NT2/D1 (cell line): ENCODE results near the gene DDX25.
"Not testable (repeated sequence)": the region's sequence is repeated elsewhere in the genome, so short reads cannot be mapped to it uniquely, and the experiment has no call there.

ENCODE experiments used
- DNase-seq: peaks from one replicate; pipeline ENCODE4 v3.0.0-alpha.2; 2011; ENCODE audit warnings: low read depth, low spot score
- H3K27me3 ChIP-seq: 2 replicates; pipeline ENCODE4 v1.6.0; 2011; ENCODE audit warnings: mild to moderate bottlenecking; ENCODE audit not compliant: insufficient read length, insufficient read depth
- H3K36me3 ChIP-seq: 2 replicates; pipeline ENCODE4 v1.6.1; 2011; ENCODE audit warnings: mild to moderate bottlenecking, low read length, mixed read lengths; ENCODE audit not compliant: insufficient read depth, insufficient read length
- H3K4me1 ChIP-seq: 2 replicates; pipeline ENCODE4 v1.5.1; 2011; ENCODE audit not compliant: insufficient read depth, insufficient read length
- H3K4me3 ChIP-seq: 2 replicates; pipeline ENCODE4 v1.5.1; 2011; ENCODE audit warnings: low read depth; ENCODE audit not compliant: insufficient read length
- H3K9ac ChIP-seq: 2 replicates; pipeline ENCODE4 v1.6.0; 2011; ENCODE audit warnings: low read depth; ENCODE audit not compliant: insufficient read length
- H3K9me3 ChIP-seq: 2 replicates; pipeline ENCODE4 v1.5.1; 2011; ENCODE audit warnings: mild to moderate bottlenecking, low read length; ENCODE audit not compliant: insufficient read depth
- SUZ12 ChIP-seq: IDR thresholded peaks from 2 replicates; pipeline ENCODE4 v1.6.1; 2011; ENCODE audit not compliant: insufficient read length, insufficient read depth; ENCODE audit errors: extremely low read depth
- YY1 ChIP-seq: IDR thresholded peaks from 2 replicates; pipeline ENCODE4 v1.6.1; 2011; ENCODE audit not compliant: insufficient read length, insufficient read depth
- ZNF274 ChIP-seq: IDR thresholded peaks from 2 replicates; pipeline ENCODE4 v1.6.1; 2011; ENCODE audit warnings: mild to moderate bottlenecking, low read depth, low read length

DDX25 gene

DNA sequence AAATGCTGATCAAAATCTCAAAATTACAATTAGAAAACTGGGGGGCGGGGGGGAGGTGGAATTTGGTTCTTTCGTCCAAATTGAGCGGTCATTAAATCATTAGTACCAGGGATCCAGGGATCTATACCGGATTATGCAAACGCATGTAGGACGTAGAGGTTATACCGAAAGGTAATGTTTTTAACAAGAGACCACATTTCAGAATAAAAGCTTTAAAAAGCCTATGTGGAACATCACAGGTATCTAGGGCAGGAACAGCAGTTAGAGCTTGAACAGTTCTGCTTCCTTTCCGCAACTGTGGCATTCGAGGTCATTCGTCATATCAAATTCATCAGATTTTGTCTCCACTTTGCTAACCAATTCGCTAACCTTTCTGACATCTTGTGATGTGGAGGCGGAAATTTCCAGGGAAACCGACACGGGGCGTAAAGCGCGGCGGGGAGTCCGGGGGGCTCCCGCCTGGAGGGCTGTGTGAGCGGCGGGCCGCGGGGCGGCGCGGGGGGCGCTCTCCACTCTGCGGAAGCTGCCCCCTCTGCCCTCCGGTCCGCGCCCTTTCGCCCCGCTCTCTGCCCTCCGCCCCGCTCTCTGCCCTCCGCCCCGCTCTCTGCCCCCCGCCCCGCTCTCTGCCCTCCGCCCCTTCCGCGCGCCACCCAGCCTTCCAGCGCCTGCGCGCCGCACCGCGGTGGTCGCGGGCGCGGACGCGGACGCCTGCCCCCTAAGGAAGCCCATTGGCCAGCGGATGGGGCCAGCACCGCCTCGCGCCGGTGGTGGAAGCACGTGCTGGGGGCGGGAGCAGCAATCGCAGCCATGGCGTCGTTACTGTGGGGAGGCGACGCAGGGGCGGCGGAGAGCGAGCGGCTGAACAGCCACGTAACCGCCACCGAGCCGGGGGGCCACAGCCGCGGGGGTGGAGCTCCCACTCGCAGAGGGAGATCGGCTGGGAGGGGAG lies at the start of gene DDX25:
DDX25 (plus strand) TSS at position 798 of the 949 bp plus-strand sequence; CDS start at position 808, 10 bp downstream.
- Histone ChIP-seq H3K36me3 (peaks cover 14% of the 10 kb centered on the region), H3K9me3 (peaks cover 6% of the 10 kb centered on the region; the same call in 1 of the 2 replicates), H3K27me3 (peaks cover 12% of the 10 kb centered on the region), H3K4me1 (no peaks in the 10 kb centered on the region), H3K9ac (peak within 1 kb of the TSS; percentile 64), H3K4me3 (peak within 1 kb of the TSS; percentile 45)
- peak; percentile 50 for DNase-seq
- TF ChIP-seq SUZ12: no peak
- no peak for TF ChIP-seq YY1
- no peak for TF ChIP-seq ZNF274

DNA sequence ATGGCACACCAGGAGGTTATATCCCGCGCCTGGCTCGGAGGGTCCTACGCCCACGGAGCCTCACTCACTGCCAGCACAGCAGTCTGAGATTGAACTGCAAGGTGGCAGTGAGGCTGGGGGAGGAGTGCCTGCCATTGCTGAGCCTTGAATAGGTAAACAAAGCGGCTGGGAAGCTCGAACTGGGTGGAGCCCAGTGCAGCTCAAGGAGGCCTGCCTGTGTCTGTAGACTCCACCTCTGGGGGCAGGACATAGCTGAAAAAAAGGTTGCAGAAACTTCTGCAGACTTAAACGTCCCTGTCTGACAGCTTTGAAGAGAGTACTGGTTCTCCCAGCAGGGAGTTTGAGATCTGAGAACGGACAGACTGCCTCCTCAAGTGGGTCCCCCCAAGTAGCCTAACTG lies 46.6 kb upstream of the DDX25 start:
- not testable (repeated sequence) for H3K4me3 ChIP-seq, DNase-seq, H3K4me1 ChIP-seq, H3K9me3 ChIP-seq, H3K36me3 ChIP-seq, H3K9ac ChIP-seq, H3K27me3 ChIP-seq

DNA sequence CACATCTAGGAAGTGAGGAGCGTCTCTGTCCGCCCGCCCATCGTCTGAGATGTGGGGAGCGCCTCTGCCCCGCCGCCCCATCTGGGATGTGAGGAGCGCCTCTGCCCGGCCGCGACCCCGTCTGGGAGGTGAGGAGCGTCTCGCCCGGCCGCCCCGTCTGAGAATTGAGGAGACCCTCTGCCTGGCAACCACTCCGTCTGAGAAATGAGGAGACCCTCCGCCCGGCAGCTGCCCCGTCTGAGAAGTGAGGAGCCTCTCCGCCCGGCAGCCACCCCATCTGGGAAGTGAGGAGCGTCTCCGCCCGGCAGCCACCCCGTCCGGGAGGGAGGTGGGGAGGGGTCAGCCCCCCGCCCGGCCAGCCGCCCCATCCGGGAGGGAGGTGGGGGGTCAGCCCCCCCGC lies 41.5 kb upstream of the DDX25 start:
- not testable (repeated sequence) for H3K4me3 ChIP-seq, H3K27me3 ChIP-seq, H3K9ac ChIP-seq, DNase-seq, H3K36me3 ChIP-seq, H3K9me3 ChIP-seq, H3K4me1 ChIP-seq

DNA sequence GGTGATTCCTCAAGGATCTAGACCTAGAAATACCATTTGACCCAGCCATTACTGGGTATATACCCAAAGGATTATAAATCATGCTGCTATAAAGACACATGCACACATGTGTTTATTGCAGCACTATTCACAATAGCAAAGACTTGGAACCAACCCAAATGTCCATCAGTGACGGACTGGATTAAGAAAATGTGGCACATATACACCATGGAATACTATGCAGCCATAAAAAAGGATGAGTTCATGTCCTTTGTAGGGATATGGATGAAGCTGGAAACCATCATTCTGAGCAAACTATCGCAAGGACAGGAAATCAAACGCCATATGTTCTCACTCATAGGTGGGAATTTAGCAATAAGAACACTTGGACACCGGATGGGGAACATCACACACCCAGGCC lies 39.0 kb upstream of the DDX25 start:
- not testable (repeated sequence) for H3K9ac ChIP-seq, DNase-seq, H3K36me3 ChIP-seq, H3K9me3 ChIP-seq, H3K4me1 ChIP-seq, H3K4me3 ChIP-seq, H3K27me3 ChIP-seq

DNA sequence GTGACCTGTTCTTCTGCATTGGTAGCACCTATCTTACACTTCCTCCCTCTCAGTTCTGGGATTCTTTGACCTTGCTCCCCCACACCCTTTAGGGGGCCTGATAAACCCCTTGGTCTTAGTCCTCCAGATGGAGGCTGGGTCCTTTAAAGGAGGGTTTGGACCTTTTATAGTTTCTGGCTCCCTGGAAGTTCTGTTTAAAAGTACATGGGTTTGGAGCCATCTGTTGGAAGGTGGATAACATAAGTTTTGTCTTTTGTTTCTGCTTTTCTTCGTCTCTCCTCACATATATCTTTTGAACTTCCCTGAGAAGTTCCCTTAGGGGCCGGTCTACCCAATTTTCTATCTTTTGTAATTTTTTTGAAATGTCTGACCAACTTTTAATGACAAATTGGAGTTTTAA lies 34.8 kb upstream of the DDX25 start:
- no peak for TF ChIP-seq ZNF274
- TF ChIP-seq SUZ12: no peak
- no peak for TF ChIP-seq YY1
- Histone ChIP-seq H3K4me1 (no peaks in the 10 kb centered on the region), H3K9me3 (peaks cover 17% of the 10 kb centered on the region; the same call in 1 of the 2 replicates), H3K9ac (no peak overlapping the region), H3K36me3 (peaks cover 3% of the 10 kb centered on the region), H3K27me3 (no peaks in the 10 kb centered on the region), H3K4me3 (no peak overlapping the region)
- no peak for DNase-seq

DNA sequence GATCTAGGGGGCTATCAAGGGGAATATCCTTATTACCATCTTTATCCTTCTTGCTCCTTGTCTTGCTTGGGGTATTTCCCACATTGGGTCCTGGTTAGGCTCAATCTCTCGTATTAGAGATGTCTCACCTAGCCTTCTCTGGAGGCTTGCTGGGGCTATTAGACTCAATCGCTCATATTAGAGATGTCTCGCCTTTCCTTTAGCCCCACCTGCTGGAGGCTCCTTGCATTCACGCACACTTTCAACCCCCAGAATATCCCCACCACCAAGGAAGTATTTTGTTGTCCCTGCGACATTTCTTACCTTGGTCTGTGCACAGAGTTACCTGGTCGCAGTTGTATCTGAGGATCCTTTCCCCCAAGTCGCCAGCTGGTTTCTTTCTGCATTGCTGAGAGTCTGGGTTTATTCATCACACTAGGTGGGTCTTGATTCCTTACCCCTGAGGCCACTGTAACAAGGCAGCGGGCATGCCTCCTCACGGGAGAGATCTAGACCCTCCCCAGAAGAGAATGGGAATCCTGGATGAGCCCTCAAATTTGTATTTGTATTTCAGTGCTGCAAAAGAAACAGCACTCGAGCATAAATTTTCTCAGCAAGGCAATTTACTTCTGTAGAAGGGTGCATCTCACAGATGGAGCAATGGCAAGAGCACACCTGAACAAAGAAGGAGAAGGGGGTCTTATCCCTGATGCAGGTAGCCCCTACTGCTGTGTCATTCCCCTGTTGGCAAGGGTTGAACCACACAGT lies 32.7 kb upstream of the DDX25 start:
- Histone ChIP-seq H3K4me1 (no peaks in the 10 kb centered on the region), H3K4me3 (no peak overlapping the region), H3K36me3 (peaks cover 3% of the 10 kb centered on the region), H3K27me3 (no peaks in the 10 kb centered on the region), H3K9me3 (peaks cover 17% of the 10 kb centered on the region; the same call in 1 of the 2 replicates), H3K9ac (no peak overlapping the region)
- peak; percentile 25 for DNase-seq
- TF ChIP-seq YY1: no peak
- TF ChIP-seq ZNF274: no peak
- TF ChIP-seq SUZ12: no peak

DNA sequence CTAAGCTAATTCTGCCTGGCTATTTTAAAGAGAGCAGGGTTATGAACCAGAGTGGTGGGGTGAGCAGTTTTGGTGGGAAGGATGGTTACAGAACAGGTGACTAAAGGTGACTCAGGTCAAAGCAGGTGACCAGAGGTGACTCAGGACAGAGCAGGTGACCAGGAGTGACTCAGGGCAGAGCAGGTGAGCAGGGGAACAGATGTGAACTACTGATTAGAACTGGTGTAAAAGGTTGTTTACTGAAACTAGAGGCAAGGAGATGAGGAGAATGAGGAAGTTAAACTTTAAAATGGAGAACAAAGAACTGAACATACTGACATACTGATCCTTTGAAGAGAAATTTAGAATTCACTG lies 32.2 kb upstream of the DDX25 start:
- Histone ChIP-seq H3K4me3 (no peak overlapping the region), H3K27me3 (no peaks in the 10 kb centered on the region), H3K9me3 (peaks cover 17% of the 10 kb centered on the region; the same call in 1 of the 2 replicates), H3K4me1 (no peaks in the 10 kb centered on the region), H3K36me3 (peaks cover 3% of the 10 kb centered on the region), H3K9ac (no peak overlapping the region)
- TF ChIP-seq ZNF274 (no peak), SUZ12 (no peak), YY1 (no peak)
- no peak for DNase-seq
